Bronchial epithelial cell (primary cell): ENCODE measurements around the gene ZNF710. TPM values are rescaled to one million over a fixed set of nuclear protein-coding genes. Genes with fewer than 3 reads are reported as not detected.

ENCODE experiments used
- DNase-seq: peaks from one replicate; pipeline ENCODE4 v3.0.0-alpha.2; 2010; ENCODE audit warnings: low read depth
- FAIRE-seq: peaks from 2 replicates; lab custom pipeline; 2011; peaks lifted over from hg19 to GRCh38; lab: Jason Lieb, UNC
- H3K27me3 ChIP-seq: 2 replicates; pipeline ENCODE4 v1.5.1; 2011; ENCODE audit warnings: low read length; ENCODE audit not compliant: control insufficient read depth, insufficient read depth
- H3K36me3 ChIP-seq: 2 replicates; pipeline ENCODE4 v1.5.1; 2011; ENCODE audit warnings: low read length; ENCODE audit not compliant: control insufficient read depth, insufficient read depth
- H3K4me3 ChIP-seq: 2 replicates; pipeline ENCODE4 v1.5.1; 2011; ENCODE audit warnings: mild to moderate bottlenecking, low read depth, low read length, control low read depth
- total RNA-seq: library from RNA; depleted of rRNA; stranded (reverse); fragments of >200 nt; gene quantifications from 2 replicates; pipeline ENCODE4 v1.2.1, GENCODE V29; 2014
- TF ChIP-seq, protein P1 (sequence below): IDR thresholded peaks from 2 replicates; pipeline ENCODE4 v1.5.1; 2011; ENCODE audit warnings: mild to moderate bottlenecking, moderate library complexity, low read length, control low read depth, inconsistent platforms; ENCODE audit not compliant: insufficient read depth, severe bottlenecking

The ZNF710 gene
- total RNA-seq, 1 donor from 2014 or later = 7.6 TPM

DNA sequence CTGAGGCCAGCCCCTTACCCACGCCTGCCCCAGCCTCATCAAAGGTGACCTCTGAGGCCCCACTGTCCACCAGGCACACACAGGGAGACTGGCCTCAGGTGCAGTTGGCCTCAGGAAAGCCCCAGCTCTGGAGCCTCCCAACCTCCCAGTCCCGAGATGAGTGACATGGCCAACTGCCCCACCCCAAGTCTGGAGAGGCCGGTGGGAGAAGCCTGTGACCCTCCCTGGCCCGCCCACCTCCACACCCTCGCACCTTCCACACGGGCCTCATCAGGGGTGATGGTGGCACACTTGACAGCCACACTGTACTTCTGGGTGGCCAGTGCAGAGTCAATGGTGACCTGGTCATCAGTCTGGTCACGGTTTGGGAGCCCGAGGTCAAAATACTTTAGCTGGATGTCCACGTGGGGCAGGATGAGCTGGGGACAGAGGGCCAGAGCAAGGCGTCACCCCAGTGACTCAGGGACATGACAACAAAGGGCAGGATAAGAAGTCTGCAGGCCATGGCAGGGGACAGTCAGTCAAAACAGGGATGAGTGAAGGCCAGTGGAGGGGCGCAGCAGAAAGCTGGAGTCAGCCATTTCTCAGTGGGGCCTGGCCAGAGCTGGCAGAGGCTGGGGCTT, 89.2 kb downstream of the ZNF710 start:
- DNase-seq = no peak
- Histone ChIP-seq H3K36me3 (peaks cover 5% of the 10 kb centered on the region), H3K27me3 (no peaks in the 10 kb centered on the region), H3K4me3 (no peak overlapping the region)
- FAIRE-seq = no peak
- TF ChIP-seq, protein P1, sequence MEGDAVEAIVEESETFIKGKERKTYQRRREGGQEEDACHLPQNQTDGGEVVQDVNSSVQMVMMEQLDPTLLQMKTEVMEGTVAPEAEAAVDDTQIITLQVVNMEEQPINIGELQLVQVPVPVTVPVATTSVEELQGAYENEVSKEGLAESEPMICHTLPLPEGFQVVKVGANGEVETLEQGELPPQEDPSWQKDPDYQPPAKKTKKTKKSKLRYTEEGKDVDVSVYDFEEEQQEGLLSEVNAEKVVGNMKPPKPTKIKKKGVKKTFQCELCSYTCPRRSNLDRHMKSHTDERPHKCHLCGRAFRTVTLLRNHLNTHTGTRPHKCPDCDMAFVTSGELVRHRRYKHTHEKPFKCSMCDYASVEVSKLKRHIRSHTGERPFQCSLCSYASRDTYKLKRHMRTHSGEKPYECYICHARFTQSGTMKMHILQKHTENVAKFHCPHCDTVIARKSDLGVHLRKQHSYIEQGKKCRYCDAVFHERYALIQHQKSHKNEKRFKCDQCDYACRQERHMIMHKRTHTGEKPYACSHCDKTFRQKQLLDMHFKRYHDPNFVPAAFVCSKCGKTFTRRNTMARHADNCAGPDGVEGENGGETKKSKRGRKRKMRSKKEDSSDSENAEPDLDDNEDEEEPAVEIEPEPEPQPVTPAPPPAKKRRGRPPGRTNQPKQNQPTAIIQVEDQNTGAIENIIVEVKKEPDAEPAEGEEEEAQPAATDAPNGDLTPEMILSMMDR = no peak

DNA sequence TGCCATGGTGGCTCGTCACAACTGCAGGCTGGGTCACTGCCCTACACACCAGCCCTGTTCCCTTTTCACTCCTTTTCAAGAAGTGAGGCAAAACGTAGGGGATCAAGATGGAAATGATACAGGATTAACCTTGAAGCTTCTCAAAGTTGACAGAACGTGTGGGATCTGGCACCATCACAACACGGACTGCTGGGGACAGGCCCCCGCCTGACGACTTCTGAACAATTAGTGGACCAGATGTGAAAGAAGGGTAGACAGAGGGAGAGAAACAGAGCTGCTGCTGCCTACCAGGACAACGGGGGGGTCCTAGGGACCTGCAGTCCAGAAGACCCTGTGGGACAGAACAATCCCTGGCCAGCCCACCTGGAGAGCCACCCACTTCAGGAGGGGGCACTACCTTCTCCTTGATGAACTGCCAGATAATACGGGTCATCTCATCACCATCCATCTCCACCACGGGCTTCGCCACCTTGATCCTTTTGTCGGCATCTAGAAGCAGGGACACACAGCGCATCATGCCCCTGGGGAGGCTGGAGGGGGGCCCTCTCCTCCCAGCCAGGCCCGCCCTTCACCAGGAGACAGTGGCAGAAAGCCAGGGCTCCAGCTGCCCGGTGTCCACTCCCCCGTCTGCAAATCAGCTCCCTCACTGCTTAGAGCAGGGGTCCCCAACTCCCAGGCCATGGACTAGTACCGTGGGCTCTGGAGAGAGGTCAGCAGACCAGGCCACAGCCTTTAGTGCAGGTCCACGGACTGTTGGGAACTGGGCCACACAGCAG, 90.2 kb downstream of the ZNF710 start:
- no peak overlapping the region for H3K4me3 ChIP-seq
- H3K27me3 ChIP-seq = no peaks in the 10 kb centered on the region
- FAIRE-seq (no peak), DNase-seq (no peak)
- peaks cover 5% of the 10 kb centered on the region for H3K36me3 ChIP-seq
- TF ChIP-seq, protein P1 = no peak

DNA sequence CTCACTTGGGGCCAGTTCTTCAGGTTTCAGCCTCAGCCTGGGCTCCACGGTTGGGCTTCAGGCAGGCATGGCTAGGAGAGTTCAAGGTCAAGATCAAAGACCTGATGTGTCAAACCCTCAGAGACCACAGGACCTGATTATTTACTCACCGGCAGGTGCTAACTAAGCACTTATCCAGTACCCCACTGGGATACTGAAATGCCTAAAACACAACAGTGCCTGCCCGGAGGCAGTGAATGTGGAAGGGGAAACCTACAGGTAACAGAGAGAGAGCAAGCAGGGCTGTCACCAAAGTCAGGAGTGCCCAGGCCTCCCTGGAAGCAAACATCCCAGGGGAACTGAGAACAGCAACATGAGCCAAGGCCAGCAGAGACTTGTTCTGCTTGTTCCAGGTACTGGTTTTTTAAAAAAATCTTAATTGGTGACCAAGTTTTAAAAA, 94.4 kb downstream of the ZNF710 start:
- peaks cover 3% of the 10 kb centered on the region for H3K36me3 ChIP-seq
- no peak for DNase-seq
- TF ChIP-seq, protein P1 = no peak
- FAIRE-seq = no peak
- H3K4me3 ChIP-seq = no peak overlapping the region
- H3K27me3 ChIP-seq = no peaks in the 10 kb centered on the region

DNA sequence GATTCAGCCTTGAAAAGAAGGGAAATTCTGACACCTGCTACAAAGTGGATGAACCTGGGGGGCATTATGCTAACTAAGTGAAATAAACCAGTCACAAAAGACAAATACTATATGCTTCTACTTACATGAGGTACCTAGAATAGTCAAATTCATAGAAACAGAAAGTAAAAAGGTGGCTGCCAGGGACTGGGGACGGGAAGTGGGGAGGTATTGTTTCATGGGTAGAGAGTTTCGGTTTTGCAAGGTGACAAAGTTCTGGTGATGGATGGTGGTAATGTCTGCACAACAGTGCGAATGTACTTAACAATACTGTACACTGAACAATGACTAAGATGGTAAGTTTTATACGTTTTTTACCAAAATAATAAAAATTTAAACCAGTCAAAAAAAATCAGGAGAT, 96.4 kb downstream of the ZNF710 start:
- Histone ChIP-seq H3K27me3 (no peaks in the 10 kb centered on the region), H3K36me3 (no peaks in the 10 kb centered on the region), H3K4me3 (no peak overlapping the region)
- no peak for DNase-seq
- FAIRE-seq = no peak
- TF ChIP-seq, protein P1 = no peak

DNA sequence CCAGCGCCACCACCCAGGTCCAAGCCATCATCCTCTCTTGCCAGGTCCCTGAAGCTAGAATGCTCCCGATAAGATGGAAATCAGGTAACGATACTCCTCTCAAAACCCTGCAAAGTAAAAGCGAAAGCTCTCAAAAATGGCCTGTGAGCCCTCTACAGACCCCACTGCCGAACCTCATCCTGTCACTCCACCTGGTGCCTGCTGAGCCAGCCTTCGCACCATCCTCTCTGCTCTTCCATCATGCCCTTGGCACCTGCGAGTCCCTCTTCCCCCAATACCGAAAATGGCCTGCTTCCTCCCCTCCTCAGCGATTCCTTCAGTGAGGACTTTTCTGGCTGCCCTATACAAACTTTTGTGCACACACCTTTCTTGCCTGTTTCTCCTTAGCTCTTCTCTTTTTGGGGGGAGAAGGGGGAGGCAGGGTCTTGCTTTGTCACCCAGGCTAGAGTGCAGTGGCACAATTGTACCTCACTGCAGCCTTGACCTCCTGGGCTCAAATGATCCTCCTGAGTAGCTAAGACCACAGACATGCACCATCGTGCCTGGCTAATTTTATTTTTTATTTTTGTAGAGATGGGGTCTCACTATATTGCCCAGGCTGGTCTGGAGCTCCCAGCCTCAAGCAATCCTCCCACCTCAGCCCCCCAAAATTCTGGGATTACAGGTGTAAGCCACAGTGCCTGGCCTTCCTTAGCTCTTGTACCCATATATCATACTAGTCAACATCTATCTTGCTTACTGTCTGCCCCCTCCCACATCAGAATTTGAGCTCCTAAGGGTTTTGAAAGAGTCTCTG, 98.1 kb downstream of the ZNF710 start:
- no peak for DNase-seq
- Histone ChIP-seq H3K27me3 (no peaks in the 10 kb centered on the region), H3K4me3 (no peak overlapping the region), H3K36me3 (no peaks in the 10 kb centered on the region)
- TF ChIP-seq, protein P1 = no peak
- no peak for FAIRE-seq
